H1 (cell line): ENCODE measurements around the gene MED17. TPM values are rescaled to one million over a fixed set of nuclear protein-coding genes. Genes with fewer than 3 reads are reported as not detected.

Experiments
- ATF3 ChIP-seq: IDR thresholded peaks from 2 replicates; pipeline ENCODE4 v1.6.1; 2011; ENCODE audit warnings: low read depth, mild to moderate bottlenecking, low read length; ENCODE audit not compliant: insufficient read depth
- E2F6 ChIP-seq: IDR thresholded peaks from 2 replicates; pipeline ENCODE4 v1.6.1; 2012; ENCODE audit warnings: inconsistent platforms
- JUND ChIP-seq: IDR thresholded peaks from 2 replicates; pipeline ENCODE4 v1.6.1; 2011; ENCODE audit warnings: mild to moderate bottlenecking, improper control_type of control experiment, low read length
- KDM5A ChIP-seq: fragments of 200-600 bp; IDR thresholded peaks from 2 replicates; pipeline ENCODE4 v1.7.1; 2012; ENCODE audit warnings: mild to moderate bottlenecking, low read length, inconsistent platforms, mixed read lengths
- NRF1 ChIP-seq: IDR thresholded peaks from 2 replicates; pipeline ENCODE4 v1.6.1; 2011; ENCODE audit warnings: mild to moderate bottlenecking, low read depth, low read length, improper control_type of control experiment
- SP2 ChIP-seq: IDR thresholded peaks from 2 replicates; pipeline ENCODE4 v1.6.1; 2012; ENCODE audit warnings: mild to moderate bottlenecking, low read length, inconsistent platforms
- SUZ12 ChIP-seq: fragments of 200-600 bp; sonication (generic); IDR thresholded peaks from 2 replicates; pipeline ENCODE4 v1.6.1; 2012; ENCODE audit warnings: mild to moderate bottlenecking, inconsistent platforms, low read length, moderate library complexity, mixed read lengths
- TEAD4 ChIP-seq: IDR thresholded peaks from 2 replicates; pipeline ENCODE4 v1.6.1; 2012; ENCODE audit warnings: low read depth, low read length, inconsistent platforms, mixed read lengths
- polyA plus RNA-seq, 7 experiments: library from polyadenylated mRNA; depleted of rRNA in 3 of 7; stranded (reverse) in 5 of 7; unstranded in 2 of 7; fragments of >200 nt in 5 of 7; fragments of 200-250 nt in 2 of 7; gene quantifications; 1 replicate in 5 of 7; 2 replicates in 1 of 7; 4 replicates in 1 of 7; pipeline versions ENCODE4 v1.2.1 to v1.2.3, GENCODE V29; 2011 to 2013; ENCODE audit warnings: missing spikeins in 2 of 7, mixed read lengths in 2 of 7
- total RNA-seq: library from RNA; stranded (reverse); fragmentation: NEBNext Ultra II Directional; extraction: Animal tissue kit (Norgen Biotek cat#: 25700); gene quantifications from 2 replicates; pipeline ENCODE4 v1.2.1, GENCODE V29; 2021

MED17 gene
- total and polyA plus RNA-seq, 2 of the 8 experiments (the other 6 are each of a cell fraction or from before 2014, with no cell fraction given) = 8.8 to 33.7 TPM

- TF ChIP-seq ATF3 = no peak
- TF ChIP-seq JUND = no peak
- TF ChIP-seq NRF1 = no peak
- TF ChIP-seq TEAD4 = no peak
- no peak for TF ChIP-seq SUZ12
- TF ChIP-seq KDM5A = no peak
- TF ChIP-seq SP2 = no peak
- TF ChIP-seq E2F6 = no peak
Measured at GRCh38 chr11:93820847-93821246, 36.8 kb downstream of the MED17 start (continued).
